Measurements from ENCODE around the gene GPR141. TPM values are rescaled to one million over a fixed set of nuclear protein-coding genes. Genes with fewer than 3 reads are reported as not detected.

The GPR141 gene
- total and polyA plus RNA-seq, 8 donors: 0.10 to 7.1 (median 1.3) TPM; not detected in 3

DNA sequence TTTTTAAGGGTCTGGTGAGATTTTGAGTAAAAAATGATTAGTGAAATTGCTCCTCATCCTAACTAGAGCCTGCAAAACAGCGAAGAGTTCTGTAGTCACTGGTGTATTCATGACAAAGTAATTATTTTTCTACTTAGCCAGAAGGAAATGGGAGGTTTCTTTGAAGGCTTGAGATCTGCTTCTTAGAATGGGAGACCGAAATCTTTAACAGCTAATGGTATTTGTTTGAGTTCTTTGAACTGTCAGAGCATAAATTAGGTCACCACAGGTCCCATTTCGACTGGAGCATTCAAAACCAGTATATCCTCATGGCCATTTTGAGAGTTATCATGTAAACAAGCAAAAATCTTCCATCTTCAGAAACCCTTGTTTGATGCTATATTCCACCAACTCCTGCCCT lies 87.8 kb downstream of the GPR141 start:
- H3K27me3 ChIP-seq: no peaks in the 10 kb centered on the region
- H3K9me3 ChIP-seq: peaks cover 0 to 11% (median 2%) of the 10 kb centered on the region in 4 donors
- no peak overlapping the region for H3K27ac ChIP-seq
- no peaks in the 10 kb centered on the region for H3K4me1 ChIP-seq
- no peak for TF ChIP-seq POLR2A (IDR thresholded peaks at IDR 0.05)
- 37 to 55% (median 51%) methylated on average over 3 of the region's 3 CpGs for WGBS, 5 donors
- no peaks in the 10 kb centered on the region for H3K36me3 ChIP-seq
- intact Hi-C loops (cut with DNase I; ENCODE audit: low total_unique reads): no loop called here
- no peak overlapping the region for H3K4me3 ChIP-seq
- no peak for DNase-seq

DNA sequence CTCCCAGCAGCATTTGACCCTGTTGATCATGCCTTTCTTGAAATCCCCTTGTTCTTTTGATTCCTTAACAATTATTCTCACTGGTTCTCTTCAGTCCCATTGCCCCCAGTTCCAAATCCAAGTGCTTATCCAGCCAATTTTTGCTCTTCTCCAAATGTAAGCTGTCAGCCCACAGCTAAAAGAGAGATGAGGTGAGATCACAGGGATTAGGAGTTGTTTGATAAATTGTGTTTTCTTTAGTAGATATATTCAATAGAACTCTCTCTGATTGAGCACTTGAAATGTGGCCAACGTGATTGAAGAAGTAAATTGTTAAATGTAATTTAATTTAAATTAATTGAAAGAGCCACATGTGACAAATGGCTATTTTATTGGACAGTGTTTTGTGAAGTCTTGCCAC lies 88.2 kb downstream of the GPR141 start:
- WGBS, 5 donors: 41 to 69% (median 67%) methylated on average over 1 of the region's 1 CpG
- Histone ChIP-seq H3K4me3 (no peak overlapping the region), H3K27me3 (no peaks in the 10 kb centered on the region), H3K9me3 (peaks cover under 1 to 16% (median 4%) of the 10 kb centered on the region in 4 donors), H3K4me1 (no peaks in the 10 kb centered on the region), H3K27ac (no peak overlapping the region), H3K36me3 (no peaks in the 10 kb centered on the region)
- TF ChIP-seq EP300 (IDR thresholded peaks at IDR 0.05): no peak
- DNase-seq: no peak
- intact Hi-C loops (cut with DNase I; ENCODE audit: low total_unique reads): no loop called here

DNA sequence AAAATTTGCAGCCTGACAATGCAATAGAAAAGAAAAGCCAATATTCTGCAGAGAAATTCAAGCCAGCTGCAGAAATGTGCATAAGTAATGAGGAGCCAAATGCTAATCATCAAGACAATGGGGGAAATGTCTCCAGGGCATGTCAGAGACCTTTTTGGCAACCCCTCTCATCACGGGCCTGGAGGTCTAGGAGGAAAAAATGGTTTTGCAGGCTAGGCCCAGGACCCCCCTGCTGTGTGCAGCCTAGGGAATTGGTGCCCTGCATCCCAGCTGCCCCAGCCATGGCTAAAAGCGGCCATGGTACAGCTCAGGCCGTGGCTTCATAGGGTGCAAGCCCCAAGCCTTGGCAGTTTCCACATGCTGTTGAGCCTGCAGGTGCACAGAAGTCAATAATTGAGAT lies 92.4 kb downstream of the GPR141 start:
- Histone ChIP-seq H3K9me3 (peaks cover 4 to 35% (median 13%) of the 10 kb centered on the region in 4 donors), H3K27ac (no peak overlapping the region), H3K4me3 (no peak overlapping the region), H3K27me3 (no peaks in the 10 kb centered on the region), H3K4me1 (no peaks in the 10 kb centered on the region), H3K36me3 (no peaks in the 10 kb centered on the region)
- no peak for DNase-seq
- intact Hi-C loops (cut with DNase I; ENCODE audit: low total_unique reads): no loop called here
- TF ChIP-seq CTCF (IDR thresholded peaks at IDR 0.05) (no peak), EP300 (IDR thresholded peaks at IDR 0.05) (no peak), POLR2AphosphoS5 (IDR thresholded peaks at IDR 0.05) (no peak), POLR2A (IDR thresholded peaks at IDR 0.05) (no peak)
- WGBS, 5 donors: 46 to 71% (median 63%) methylated on average over 3 of the region's 3 CpGs

- Histone ChIP-seq H3K4me1 (no peaks in the 10 kb centered on the region), H3K36me3 (no peaks in the 10 kb centered on the region), H3K9me3 (peaks cover 0 to 33% (median 15%) of the 10 kb centered on the region in 4 donors), H3K27ac (no peak overlapping the region), H3K27me3 (no peaks in the 10 kb centered on the region), H3K4me3 (no peak overlapping the region)
- DNase-seq: no peak
- intact Hi-C loops (cut with DNase I; ENCODE audit: low total_unique reads): no loop called here
- TF ChIP-seq EP300 (IDR thresholded peaks at IDR 0.05) (no peak), POLR2AphosphoS5 (IDR thresholded peaks at IDR 0.05) (no peak), CTCF (IDR thresholded peaks at IDR 0.05) (no peak), POLR2A (IDR thresholded peaks at IDR 0.05) (no peak)
- 66 to 92% (median 84%) methylated on average over 2 of the region's 2 CpGs for WGBS, 5 donors
These were observed 97.6 kb downstream of the GPR141 start for GRCh38 chr7:37781156-37781555.

DNA sequence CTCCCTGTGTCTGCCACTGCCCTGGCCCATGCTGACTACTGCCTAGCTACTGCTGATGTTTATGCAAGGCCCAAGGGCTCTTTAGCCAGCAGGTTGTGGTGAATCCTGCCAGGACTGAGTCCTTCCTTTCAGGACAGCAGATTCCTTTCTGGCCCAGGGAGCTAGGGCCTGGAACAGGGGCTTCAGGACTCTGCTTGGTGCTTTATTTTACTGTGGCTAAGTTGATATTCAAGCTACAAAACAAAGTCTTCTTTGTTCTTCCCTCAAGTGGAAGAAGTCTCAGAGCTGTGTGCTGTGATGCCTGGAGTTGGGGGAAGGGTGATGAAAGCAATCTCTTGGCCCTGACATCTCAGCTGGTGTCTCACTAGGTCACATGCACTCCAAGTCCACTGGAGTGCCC lies 98.6 kb downstream of the GPR141 start:
- no peak for DNase-seq
- H3K36me3 ChIP-seq: no peaks in the 10 kb centered on the region
- no peaks in the 10 kb centered on the region for H3K27me3 ChIP-seq
- peaks cover 0 to 29% (median 8%) of the 10 kb centered on the region in 4 donors for H3K9me3 ChIP-seq
- intact Hi-C loops (cut with DNase I; ENCODE audit: low total_unique reads): no loop called here
- H3K27ac ChIP-seq: no peak overlapping the region
- no peaks in the 10 kb centered on the region for H3K4me1 ChIP-seq
- TF ChIP-seq POLR2A (IDR thresholded peaks at IDR 0.05) (no peak), POLR2AphosphoS5 (IDR thresholded peaks at IDR 0.05) (no peak), CTCF (IDR thresholded peaks at IDR 0.05) (no peak), EP300 (IDR thresholded peaks at IDR 0.05) (no peak)
- no peak overlapping the region for H3K4me3 ChIP-seq
